HCT116 (cell line): ENCODE measurements around the gene HERPUD1.

Experiments
- CEBPB ChIP-seq: IDR thresholded peaks from 2 replicates; pipeline ENCODE4 v1.6.1; 2012; ENCODE audit warnings: low read depth
- CTCF ChIP-seq, 3 experiments: fragments of 200-600 bp in 1 of 3; sonication (generic) in 1 of 3; IDR thresholded peaks in 2 of 3; conservative IDR thresholded peaks in 1 of 3; 2 replicates each; pipeline ENCODE4 v1.5.1; 2012 to 2017; ENCODE audit warnings: low read depth in 2 of 3, low read length in 2 of 3, antibody characterized with exemption in 1 of 3, borderline replicate concordance in 1 of 3, control low read depth in 1 of 3, mild to moderate bottlenecking in 1 of 3, mixed read lengths in 1 of 3, mixed run types in 1 of 3, moderate library complexity in 1 of 3; ENCODE audit not compliant: insufficient read depth in 1 of 3
- EGR1 ChIP-seq: IDR thresholded peaks from 2 replicates; pipeline ENCODE4 v1.6.1; 2012; ENCODE audit warnings: low read depth
- EZH2 ChIP-seq: fragments of 200-600 bp; sonication (generic); IDR thresholded peaks from 2 replicates; pipeline ENCODE4 v1.6.1; 2017; ENCODE audit warnings: antibody characterized with exemption, mixed run types
- FOSL1 ChIP-seq: IDR thresholded peaks from 2 replicates; pipeline ENCODE4 v1.6.1; 2012; ENCODE audit warnings: low read depth
- MAX ChIP-seq: IDR thresholded peaks from 2 replicates; pipeline ENCODE4 v1.6.1; 2012
- POLR2A ChIP-seq: IDR thresholded peaks from 2 replicates; pipeline ENCODE4 v1.7.0; 2011; ENCODE audit warnings: borderline replicate concordance; ENCODE audit not compliant: insufficient read depth, insufficient read length; ENCODE audit errors: extremely low read depth
- POLR2AphosphoS5 ChIP-seq: IDR thresholded peaks from 2 replicates; pipeline ENCODE4 v1.6.1; 2011; ENCODE audit warnings: mild to moderate bottlenecking, low read depth, low read length, moderate library complexity
- REST ChIP-seq: IDR thresholded peaks from 2 replicates; pipeline ENCODE4 v1.6.1; 2012; ENCODE audit warnings: low read depth
- SP1 ChIP-seq: IDR thresholded peaks from 2 replicates; pipeline ENCODE4 v1.6.1; 2012; ENCODE audit warnings: low read depth
- TCF7L2 ChIP-seq: IDR thresholded peaks from 2 replicates; pipeline ENCODE4 v1.7.0; 2011; ENCODE audit warnings: borderline replicate concordance, inconsistent platforms; ENCODE audit not compliant: insufficient read depth, insufficient read length; ENCODE audit errors: extremely low read depth
- ZBTB33 ChIP-seq: IDR thresholded peaks from 2 replicates; pipeline ENCODE4 v1.6.1; 2011; ENCODE audit warnings: mild to moderate bottlenecking, low read length, moderate library complexity; ENCODE audit not compliant: insufficient replicate concordance; ENCODE audit errors: extremely low read depth
- ZNF274 ChIP-seq: fragments of 200-500 bp; sonication (Bioruptor generic); IDR thresholded peaks from 2 replicates; pipeline ENCODE4 v1.6.1; 2014; ENCODE audit warnings: mild to moderate bottlenecking, low read depth, low read length, inconsistent platforms

- TF ChIP-seq CTCF (IDR thresholded peaks at IDR 0.05 in 2 of 3, conservative IDR thresholded peaks at IDR 0.05 in 1 of 3; ENCODE audit: borderline replicate concordance in 1 of 3, insufficient read depth in 1 of 3, low read depth in 2 of 3, low read length in 2 of 3) = no peak
- TF ChIP-seq EZH2 = no peak
- TF ChIP-seq POLR2AphosphoS5 = no peak
- TF ChIP-seq SP1 = no peak
- TF ChIP-seq EGR1 = no peak
- TF ChIP-seq CEBPB = no peak
- no peak for TF ChIP-seq MAX
- TF ChIP-seq FOSL1 = no peak
- TF ChIP-seq POLR2A = no peak
- TF ChIP-seq TCF7L2 = no peak
- no peak for TF ChIP-seq ZNF274
- no peak for TF ChIP-seq ZBTB33
- no peak for TF ChIP-seq REST
Measured at GRCh38 chr16:56909527-56909979, 22.4 kb upstream of the HERPUD1 start.
